OCI-LY1 (cell line): ENCODE data around the gene GABARAPL2.
"Not testable (repeated sequence)": the region's sequence is repeated elsewhere in the genome, so short reads cannot be mapped to it uniquely, and the experiment has no call there.

Experiments
- EZH2 ChIP-seq: fragments of 200-600 bp; sonication (generic), shearing (Covaris generic); IDR thresholded peaks from 2 replicates; pipeline ENCODE4 v1.8.0; 2017; ENCODE audit warnings: borderline replicate concordance, mixed run types, mild to moderate bottlenecking, antibody characterized with exemption, low read length, moderate library complexity, mixed read lengths
- TF ChIP-seq, protein P1 (sequence below): fragments of 200-600 bp; sonication (generic), shearing (Covaris generic); IDR thresholded peaks from 2 replicates; pipeline ENCODE4 v1.5.1; 2017; ENCODE audit warnings: mild to moderate bottlenecking, antibody characterized with exemption, low read length, moderate library complexity, mixed read lengths

DNA sequence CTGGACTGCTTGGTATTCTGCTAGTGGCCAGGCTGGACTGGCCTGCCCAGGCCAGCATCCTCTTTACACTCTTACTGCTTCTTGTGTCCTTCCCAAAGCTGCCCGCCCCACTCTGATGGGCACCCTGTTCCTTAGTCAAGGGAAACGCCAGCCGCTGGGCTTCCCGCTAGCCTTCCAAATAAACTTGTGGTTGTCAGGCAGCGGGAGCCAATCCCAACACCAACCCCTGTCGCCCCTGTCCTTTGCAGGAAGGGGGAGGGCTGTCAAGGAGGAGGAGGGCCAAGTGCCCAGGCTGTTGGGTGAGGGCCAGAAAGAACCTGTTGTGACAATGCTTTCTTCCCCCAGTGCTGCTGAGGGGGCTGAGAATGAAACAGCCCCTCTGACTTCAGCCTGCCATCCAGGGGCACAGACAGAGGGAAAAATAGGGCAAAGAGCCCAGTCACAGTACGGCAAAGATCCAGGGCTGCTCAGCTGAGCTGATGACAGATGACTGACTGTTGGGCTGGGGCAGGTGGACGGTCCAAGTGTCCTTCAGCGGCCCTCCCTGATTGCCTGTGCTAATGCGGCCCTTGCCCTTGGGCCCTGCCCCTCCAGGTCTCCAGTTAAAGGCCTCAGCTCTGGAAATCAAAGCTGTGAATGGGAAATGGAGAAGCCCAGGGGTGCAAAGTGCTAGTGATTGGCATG is 27.2 kb upstream of the GABARAPL2 start:
- TF ChIP-seq, protein P1, sequence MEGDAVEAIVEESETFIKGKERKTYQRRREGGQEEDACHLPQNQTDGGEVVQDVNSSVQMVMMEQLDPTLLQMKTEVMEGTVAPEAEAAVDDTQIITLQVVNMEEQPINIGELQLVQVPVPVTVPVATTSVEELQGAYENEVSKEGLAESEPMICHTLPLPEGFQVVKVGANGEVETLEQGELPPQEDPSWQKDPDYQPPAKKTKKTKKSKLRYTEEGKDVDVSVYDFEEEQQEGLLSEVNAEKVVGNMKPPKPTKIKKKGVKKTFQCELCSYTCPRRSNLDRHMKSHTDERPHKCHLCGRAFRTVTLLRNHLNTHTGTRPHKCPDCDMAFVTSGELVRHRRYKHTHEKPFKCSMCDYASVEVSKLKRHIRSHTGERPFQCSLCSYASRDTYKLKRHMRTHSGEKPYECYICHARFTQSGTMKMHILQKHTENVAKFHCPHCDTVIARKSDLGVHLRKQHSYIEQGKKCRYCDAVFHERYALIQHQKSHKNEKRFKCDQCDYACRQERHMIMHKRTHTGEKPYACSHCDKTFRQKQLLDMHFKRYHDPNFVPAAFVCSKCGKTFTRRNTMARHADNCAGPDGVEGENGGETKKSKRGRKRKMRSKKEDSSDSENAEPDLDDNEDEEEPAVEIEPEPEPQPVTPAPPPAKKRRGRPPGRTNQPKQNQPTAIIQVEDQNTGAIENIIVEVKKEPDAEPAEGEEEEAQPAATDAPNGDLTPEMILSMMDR = not testable (repeated sequence)
- not testable (repeated sequence) for TF ChIP-seq EZH2
